Mesendoderm (in vitro differentiated cells): ENCODE results near the gene CDH2.

ENCODE experiments used
- DNase-seq: peaks from one replicate; pipeline ENCODE4 v3.0.0; 2013
- H2AK5ac ChIP-seq: 2 replicates; pipeline ENCODE4 v1.6.1; 2013; ENCODE audit warnings: low read length, inconsistent platforms
- H2BK120ac ChIP-seq: 2 replicates; pipeline ENCODE4 v1.6.1; 2013; ENCODE audit warnings: low read depth, mild to moderate bottlenecking, low read length, moderate library complexity, mixed read lengths
- H2BK15ac ChIP-seq: replicated peaks from 2 replicates; pipeline ENCODE4 v1.6.1; 2013; ENCODE audit warnings: low read depth, mild to moderate bottlenecking, moderate library complexity
- H2BK5ac ChIP-seq: 2 replicates; pipeline ENCODE4 v1.6.1; 2013; ENCODE audit warnings: low read length, inconsistent platforms
- H3K18ac ChIP-seq: 2 replicates; pipeline ENCODE4 v1.6.1; 2013; ENCODE audit warnings: mild to moderate bottlenecking, low read length, mixed read lengths
- H3K23ac ChIP-seq: one replicate; pipeline ENCODE4 v1.6.1; 2013; ENCODE audit warnings: low read length
- H3K27ac ChIP-seq: 2 replicates; pipeline ENCODE4 v1.5.1; 2013; ENCODE audit warnings: low read depth, mild to moderate bottlenecking, inconsistent platforms, low read length, moderate library complexity
- H3K27me3 ChIP-seq: 2 replicates; pipeline ENCODE4 v1.6.1; 2013; ENCODE audit warnings: low read length, control low read depth, mild to moderate bottlenecking, inconsistent platforms; ENCODE audit not compliant: insufficient read depth, poor library complexity
- H3K36me3 ChIP-seq: 2 replicates; pipeline ENCODE4 v1.6.1; 2013; ENCODE audit warnings: low read length, inconsistent platforms; ENCODE audit not compliant: control insufficient read depth, insufficient read depth
- H3K4ac ChIP-seq: one replicate; pipeline ENCODE4 v1.6.1; 2013; ENCODE audit warnings: low read depth, mild to moderate bottlenecking, low read length, moderate library complexity
- H3K4me1 ChIP-seq: 2 replicates; pipeline ENCODE4 v1.6.1; 2013; ENCODE audit warnings: low read depth, low read length, inconsistent platforms; ENCODE audit not compliant: control insufficient read depth
- H3K4me2 ChIP-seq: 2 replicates; pipeline ENCODE4 v1.6.1; 2013; ENCODE audit warnings: low read length
- H3K4me3 ChIP-seq: 2 replicates; pipeline ENCODE4 v1.5.1; 2013; ENCODE audit warnings: mild to moderate bottlenecking, low read length
- H3K56ac ChIP-seq: one replicate; pipeline ENCODE4 v1.6.1; 2013; ENCODE audit warnings: low read length
- H3K79me1 ChIP-seq: 2 replicates; pipeline ENCODE4 v1.6.1; 2013; ENCODE audit warnings: low read length, inconsistent platforms
- H3K79me2 ChIP-seq: 2 replicates; pipeline ENCODE4 v1.6.1; 2013; ENCODE audit warnings: mild to moderate bottlenecking, low read length; ENCODE audit not compliant: control insufficient read depth, insufficient read depth
- H3K9ac ChIP-seq: 2 replicates; pipeline ENCODE4 v1.6.1; 2013; ENCODE audit warnings: low read length, inconsistent platforms
- H4K5ac ChIP-seq: one replicate; pipeline ENCODE4 v1.6.1; 2013; ENCODE audit warnings: low read length
- H4K8ac ChIP-seq: one replicate; pipeline ENCODE4 v1.6.1; 2013; ENCODE audit warnings: low read depth, mild to moderate bottlenecking, control low read depth, low read length, moderate library complexity
- WGBS: extraction: QIAGEN DNeasy Blood & Tissue Kit; methylation state at CpG from one replicate; pipeline ENCODE4 v1.1.7; 2013; ENCODE audit warnings: low lambda C conversion rate, missing lambda C conversion rate; ENCODE audit not compliant: insufficient coverage; ENCODE audit errors: extremely low coverage; 5-methylcytosine and 5-hydroxymethylcytosine counted together

Gene CDH2

GRCh38 chr18:27996801-27997272 lies 180.1 kb downstream of the CDH2 start:
- no peak overlapping the region for H2BK15ac ChIP-seq
- no peak overlapping the region for H3K23ac ChIP-seq
- H3K9ac ChIP-seq = no peak overlapping the region
- no peaks in the 10 kb centered on the region for H3K79me1 ChIP-seq
- peaks cover 4% of the 10 kb centered on the region for H3K36me3 ChIP-seq
- no peak overlapping the region for H2AK5ac ChIP-seq
- H4K8ac ChIP-seq = no peak overlapping the region
- no peak overlapping the region for H3K4ac ChIP-seq
- no peak for DNase-seq
- no peak overlapping the region for H3K18ac ChIP-seq
- H3K4me3 ChIP-seq = no peak overlapping the region
- H3K79me2 ChIP-seq = no peaks in the 10 kb centered on the region
- H3K27ac ChIP-seq = no peak overlapping the region
- no peak overlapping the region for H2BK5ac ChIP-seq
- no CpG with 5 or more reads among the region's 3 CpGs for WGBS
- H3K27me3 ChIP-seq = no peaks in the 10 kb centered on the region
- H2BK120ac ChIP-seq = no peak overlapping the region
- no peaks in the 10 kb centered on the region for H3K4me1 ChIP-seq
- H4K5ac ChIP-seq = no peak overlapping the region
- no peak overlapping the region for H3K56ac ChIP-seq
- no peak overlapping the region for H3K4me2 ChIP-seq

GRCh38 chr18:27995770-27996502 lies 181.0 kb downstream of the CDH2 start:
- Histone ChIP-seq H3K9ac (no peak overlapping the region), H3K79me1 (no peaks in the 10 kb centered on the region), H3K4me3 (no peak overlapping the region), H2BK15ac (no peak overlapping the region), H4K5ac (no peak overlapping the region), H3K4me2 (no peak overlapping the region), H3K23ac (no peak overlapping the region), H2BK5ac (no peak overlapping the region), H3K36me3 (peaks cover 4% of the 10 kb centered on the region), H3K27ac (no peak overlapping the region), H3K56ac (no peak overlapping the region), H3K79me2 (no peaks in the 10 kb centered on the region), H3K27me3 (no peaks in the 10 kb centered on the region), H3K18ac (no peak overlapping the region), H2AK5ac (no peak overlapping the region), H3K4me1 (no peaks in the 10 kb centered on the region), H4K8ac (no peak overlapping the region), H3K4ac (no peak overlapping the region), H2BK120ac (no peak overlapping the region)
- DNase-seq = no peak
- no CpG with 5 or more reads among the region's 6 CpGs for WGBS

GRCh38 chr18:27994571-27994970 lies 182.4 kb downstream of the CDH2 start:
- Histone ChIP-seq H3K18ac (no peak overlapping the region), H3K79me2 (no peaks in the 10 kb centered on the region), H3K56ac (no peak overlapping the region), H3K4ac (no peak overlapping the region), H3K9ac (no peak overlapping the region), H3K4me1 (no peaks in the 10 kb centered on the region), H2BK120ac (no peak overlapping the region), H3K79me1 (no peaks in the 10 kb centered on the region), H3K27me3 (no peaks in the 10 kb centered on the region), H3K23ac (no peak overlapping the region), H3K36me3 (peaks cover 4% of the 10 kb centered on the region), H2BK5ac (no peak overlapping the region), H2AK5ac (no peak overlapping the region), H3K4me3 (no peak overlapping the region), H4K5ac (no peak overlapping the region), H2BK15ac (no peak overlapping the region), H3K4me2 (no peak overlapping the region), H3K27ac (no peak overlapping the region), H4K8ac (no peak overlapping the region)
- no CpG with 5 or more reads among the region's 3 CpGs for WGBS
- no peak for DNase-seq

GRCh38 chr18:27991391-27991790 lies 185.5 kb downstream of the CDH2 start:
- no peak overlapping the region for H3K56ac ChIP-seq
- WGBS = no CpG with 5 or more reads among the region's 2 CpGs
- no peaks in the 10 kb centered on the region for H3K4me1 ChIP-seq
- no peak for DNase-seq
- H2BK15ac ChIP-seq = no peak overlapping the region
- no peak overlapping the region for H3K18ac ChIP-seq
- no peak overlapping the region for H3K4ac ChIP-seq
- H3K27ac ChIP-seq = no peak overlapping the region
- no peak overlapping the region for H3K4me3 ChIP-seq
- H3K4me2 ChIP-seq = no peak overlapping the region
- H3K79me2 ChIP-seq = no peaks in the 10 kb centered on the region
- H2BK120ac ChIP-seq = no peak overlapping the region
- H4K8ac ChIP-seq = no peak overlapping the region
- H2BK5ac ChIP-seq = no peak overlapping the region
- H3K23ac ChIP-seq = no peak overlapping the region
- H3K79me1 ChIP-seq = no peaks in the 10 kb centered on the region
- peaks cover 6% of the 10 kb centered on the region for H3K36me3 ChIP-seq
- no peak overlapping the region for H2AK5ac ChIP-seq
- H4K5ac ChIP-seq = no peak overlapping the region
- H3K9ac ChIP-seq = no peak overlapping the region
- no peaks in the 10 kb centered on the region for H3K27me3 ChIP-seq

- no peaks in the 10 kb centered on the region for H3K27me3 ChIP-seq
- no peak overlapping the region for H4K5ac ChIP-seq
- no peak overlapping the region for H3K18ac ChIP-seq
- H3K27ac ChIP-seq = no peak overlapping the region
- no peak overlapping the region for H3K4me3 ChIP-seq
- no CpG with 5 or more reads among the region's 7 CpGs for WGBS
- no peaks in the 10 kb centered on the region for H3K4me1 ChIP-seq
- H3K23ac ChIP-seq = no peak overlapping the region
- H3K79me1 ChIP-seq = no peaks in the 10 kb centered on the region
- no peak overlapping the region for H4K8ac ChIP-seq
- no peak overlapping the region for H2BK5ac ChIP-seq
- no peak for DNase-seq
- H3K4me2 ChIP-seq = no peak overlapping the region
- H3K36me3 ChIP-seq = peaks cover 9% of the 10 kb centered on the region
- H3K9ac ChIP-seq = no peak overlapping the region
- no peak overlapping the region for H2BK120ac ChIP-seq
- no peaks in the 10 kb centered on the region for H3K79me2 ChIP-seq
- no peak overlapping the region for H3K4ac ChIP-seq
- no peak overlapping the region for H3K56ac ChIP-seq
- H2AK5ac ChIP-seq = no peak overlapping the region
- H2BK15ac ChIP-seq = no peak overlapping the region
Measured at GRCh38 chr18:27985832-27986231, 191.1 kb downstream of the CDH2 start.

- no peak overlapping the region for H4K8ac ChIP-seq
- no peak overlapping the region for H4K5ac ChIP-seq
- no peak overlapping the region for H3K27ac ChIP-seq
- H3K4me1 ChIP-seq = no peaks in the 10 kb centered on the region
- H3K4me3 ChIP-seq = no peak overlapping the region
- H3K56ac ChIP-seq = no peak overlapping the region
- H3K27me3 ChIP-seq = no peaks in the 10 kb centered on the region
- no peak overlapping the region for H3K23ac ChIP-seq
- H3K36me3 ChIP-seq = peaks cover 9% of the 10 kb centered on the region
- H2BK15ac ChIP-seq = no peak overlapping the region
- H3K9ac ChIP-seq = no peak overlapping the region
- no peak overlapping the region for H3K4ac ChIP-seq
- H2AK5ac ChIP-seq = no peak overlapping the region
- H3K4me2 ChIP-seq = no peak overlapping the region
- no peak overlapping the region for H3K18ac ChIP-seq
- H3K79me1 ChIP-seq = no peaks in the 10 kb centered on the region
- no peaks in the 10 kb centered on the region for H3K79me2 ChIP-seq
- no peak overlapping the region for H2BK120ac ChIP-seq
- DNase-seq = no peak
- H2BK5ac ChIP-seq = no peak overlapping the region
Measured at GRCh38 chr18:27983780-27984179, 193.2 kb downstream of the CDH2 start.
